HUES6 (cell line): ENCODE results near the gene AGBL4.

Experiments
- H3K27ac ChIP-seq: 2 replicates; pipeline ENCODE4 v1.7.0; 2013; ENCODE audit warnings: low read depth, mild to moderate bottlenecking, low read length, inconsistent platforms
- H3K27me3 ChIP-seq: 2 replicates; pipeline ENCODE4 v1.6.1; 2013; ENCODE audit warnings: low read length; ENCODE audit not compliant: control insufficient read depth, insufficient read depth
- H3K36me3 ChIP-seq: 2 replicates; pipeline ENCODE4 v1.6.1; 2013; ENCODE audit warnings: low read length; ENCODE audit not compliant: control insufficient read depth, insufficient read depth
- H3K4me1 ChIP-seq: 2 replicates; pipeline ENCODE4 v1.6.1; 2013; ENCODE audit warnings: low read length; ENCODE audit not compliant: control insufficient read depth, insufficient read depth
- H3K4me3 ChIP-seq: 2 replicates; pipeline ENCODE4 v1.5.1; 2013; ENCODE audit warnings: low read depth, low read length
- H3K9ac ChIP-seq: one replicate; pipeline ENCODE4 v1.6.1; 2013; ENCODE audit warnings: mild to moderate bottlenecking, low read length
- H3K9me3 ChIP-seq: 2 replicates; pipeline ENCODE4 v1.6.1; 2013; ENCODE audit warnings: low read depth, low read length; ENCODE audit not compliant: control insufficient read depth, insufficient read depth

The AGBL4 gene

DNA sequence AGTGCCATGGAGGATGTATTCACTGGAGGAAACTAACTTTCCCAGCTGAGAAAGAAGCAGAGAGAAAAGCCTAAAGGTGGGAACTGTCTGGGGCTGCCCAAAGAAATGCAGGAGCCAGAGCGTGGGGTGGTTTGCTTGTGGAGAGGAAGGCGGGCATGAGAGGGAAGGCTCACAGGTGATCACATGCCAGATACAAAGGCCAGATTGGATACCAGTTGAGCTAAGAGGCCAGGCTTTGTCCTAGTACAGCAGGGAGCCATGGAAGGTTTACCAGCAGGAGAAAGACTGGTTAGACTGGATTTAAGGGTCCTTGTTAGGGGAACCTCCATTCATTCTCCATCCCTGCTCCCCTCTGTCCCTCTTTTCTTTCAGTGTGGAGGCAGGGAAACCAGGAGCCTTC lies 1313.4 kb downstream of the AGBL4 start:
- no peaks in the 10 kb centered on the region for H3K27me3 ChIP-seq
- peaks cover 9% of the 10 kb centered on the region; the same call in 1 of the 2 replicates for H3K4me1 ChIP-seq
- no peaks in the 10 kb centered on the region for H3K9me3 ChIP-seq

DNA sequence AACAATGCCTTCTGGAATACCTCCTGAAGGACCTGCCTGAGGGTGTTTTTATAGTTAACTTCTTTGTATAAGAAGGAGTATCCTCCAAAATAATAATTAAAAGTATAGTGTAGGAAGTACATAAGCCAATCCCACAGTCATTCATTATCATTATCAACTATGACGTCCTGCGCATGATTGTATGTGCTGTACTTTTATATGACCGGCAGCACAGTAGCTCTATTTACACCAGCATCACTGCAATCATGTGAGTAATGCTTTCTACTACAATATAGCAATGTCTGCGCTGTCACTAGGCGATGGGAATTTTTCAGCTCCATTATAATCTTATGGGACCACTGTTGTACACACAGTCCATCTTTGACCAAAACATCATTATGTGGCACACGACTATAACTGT lies 1319.0 kb downstream of the AGBL4 start:
- H3K9me3 ChIP-seq: no peaks in the 10 kb centered on the region
- H3K4me3 ChIP-seq: no peak overlapping the region
- no peak overlapping the region for H3K27ac ChIP-seq
- peaks cover under 1% of the 10 kb centered on the region; the same call in 1 of the 2 replicates for H3K4me1 ChIP-seq
- H3K27me3 ChIP-seq: no peaks in the 10 kb centered on the region
- H3K9ac ChIP-seq: no peak overlapping the region
- H3K36me3 ChIP-seq: no peaks in the 10 kb centered on the region

More for the DNA sequence above, 1313.4 kb downstream of the AGBL4 start:
- H3K9ac ChIP-seq: no peak overlapping the region
- H3K4me3 ChIP-seq: no peak overlapping the region
- no peaks in the 10 kb centered on the region for H3K36me3 ChIP-seq
- H3K27ac ChIP-seq: no peak overlapping the region

DNA sequence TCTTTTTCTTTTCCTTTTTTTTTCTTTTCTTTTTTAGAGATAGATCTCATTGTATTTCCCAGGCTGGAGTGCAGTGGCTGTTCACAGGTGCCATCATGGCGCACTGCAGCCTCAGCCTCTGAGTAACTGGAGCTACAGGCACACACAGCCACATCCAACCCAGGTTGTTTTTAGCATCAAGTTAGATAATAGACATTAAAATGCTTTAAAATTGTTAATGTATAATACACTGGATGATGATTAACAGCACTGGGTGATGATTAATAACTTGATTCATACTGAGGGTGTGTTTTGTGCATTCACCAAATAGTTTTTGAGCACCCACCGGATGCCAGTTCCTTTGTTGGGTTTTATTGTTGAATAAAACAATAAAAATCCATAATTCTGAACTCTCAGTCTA lies 1322.3 kb downstream of the AGBL4 start:
- no peak overlapping the region for H3K27ac ChIP-seq
- H3K4me1 ChIP-seq: no peaks in the 10 kb centered on the region
- no peaks in the 10 kb centered on the region for H3K9me3 ChIP-seq
- H3K36me3 ChIP-seq: no peaks in the 10 kb centered on the region
- no peak overlapping the region for H3K9ac ChIP-seq
- no peak overlapping the region for H3K4me3 ChIP-seq
- H3K27me3 ChIP-seq: no peaks in the 10 kb centered on the region

DNA sequence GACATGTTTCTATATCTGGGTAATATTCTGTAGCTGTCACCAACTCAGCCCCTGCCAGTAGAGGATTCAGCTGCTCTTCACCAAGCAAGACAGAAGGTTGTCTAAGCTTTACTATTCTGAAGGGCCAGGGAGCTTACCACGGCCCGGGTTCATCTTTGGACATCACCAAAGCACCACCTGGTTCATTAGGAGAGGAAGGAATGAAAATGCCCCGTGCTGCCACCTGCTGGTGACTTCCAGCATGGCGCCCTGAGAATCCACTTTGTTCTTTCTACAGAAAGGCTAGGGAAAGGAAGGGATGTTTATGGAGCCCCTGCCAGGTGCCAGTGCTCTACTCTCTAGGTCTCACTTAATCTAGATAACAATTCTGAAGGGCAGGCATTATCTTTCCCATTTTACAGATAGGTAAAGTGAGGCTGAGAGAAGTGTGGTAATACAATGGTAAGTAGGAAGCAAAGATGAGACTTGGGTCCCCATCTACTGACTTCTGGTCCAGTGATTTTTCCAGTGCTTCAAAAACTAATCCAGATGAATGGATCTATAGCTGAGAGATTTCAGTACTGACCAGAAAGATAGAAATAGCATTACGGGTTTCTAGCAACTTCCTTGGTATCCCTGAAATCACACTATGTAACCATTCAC lies 1326.6 kb downstream of the AGBL4 start:
- Histone ChIP-seq H3K27me3 (no peaks in the 10 kb centered on the region), H3K4me1 (0 out of 2 replicates have a peak, but pooled peaks cover 2% of the 10 kb centered on the region), H3K4me3 (no peak overlapping the region), H3K9ac (no peak overlapping the region), H3K27ac (no peak overlapping the region), H3K9me3 (no peaks in the 10 kb centered on the region), H3K36me3 (no peaks in the 10 kb centered on the region)

DNA sequence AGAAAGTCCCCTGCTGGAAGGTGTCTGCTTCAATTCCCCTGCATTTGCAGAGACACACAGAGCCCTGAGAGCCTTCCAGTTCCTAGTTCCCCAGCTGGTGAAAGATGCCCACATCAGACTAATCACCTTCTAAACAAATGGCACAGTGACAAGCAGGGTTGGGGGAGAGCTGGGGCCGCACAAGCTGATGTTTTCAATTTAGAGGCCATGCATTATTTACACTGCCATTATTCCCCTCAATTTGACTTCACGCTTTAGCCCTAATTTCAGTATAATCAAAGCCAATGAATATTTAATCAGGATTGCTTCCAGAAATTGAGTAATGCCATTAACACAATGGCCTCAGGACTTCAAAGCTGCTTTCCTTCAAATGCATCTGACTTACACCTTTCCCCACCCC lies 1328.6 kb downstream of the AGBL4 start:
- no peak overlapping the region for H3K4me3 ChIP-seq
- no peak overlapping the region for H3K27ac ChIP-seq
- 0 out of 2 replicates have a peak, but pooled peaks cover 2% of the 10 kb centered on the region for H3K4me1 ChIP-seq
- H3K9me3 ChIP-seq: no peaks in the 10 kb centered on the region
- H3K9ac ChIP-seq: no peak overlapping the region
- H3K27me3 ChIP-seq: no peaks in the 10 kb centered on the region
- no peaks in the 10 kb centered on the region for H3K36me3 ChIP-seq

DNA sequence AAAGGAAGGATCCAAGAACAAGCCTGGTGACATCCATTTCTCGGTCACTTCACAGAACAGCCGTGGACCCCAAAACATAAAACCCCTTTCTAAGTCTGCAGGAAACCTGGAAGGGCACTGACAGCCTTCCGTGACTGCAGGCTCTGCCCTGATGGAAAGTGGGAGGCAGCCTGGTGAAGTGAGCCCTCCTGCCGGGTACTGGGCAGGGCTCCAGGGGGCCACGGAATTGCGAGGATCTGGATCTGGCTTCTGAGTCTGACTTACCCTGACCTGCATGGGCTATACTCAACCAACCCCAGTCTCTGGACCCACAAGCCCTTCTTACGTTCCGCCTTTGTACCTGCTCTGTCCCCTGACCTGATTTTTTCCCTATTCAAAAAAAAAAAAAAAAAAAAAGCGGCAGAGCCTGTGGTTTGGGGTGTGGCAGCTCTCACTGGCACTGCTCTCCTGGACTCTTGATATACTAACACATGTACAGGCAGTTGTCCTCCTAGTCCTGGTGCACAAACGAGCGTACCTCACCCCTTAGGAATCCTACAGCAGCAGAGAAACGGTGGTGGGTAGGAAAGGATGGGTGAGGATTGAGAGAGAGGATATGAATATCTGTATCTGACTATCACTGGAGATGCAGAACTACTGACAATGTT lies 1330.0 kb downstream of the AGBL4 start:
- H3K4me3 ChIP-seq: no peak overlapping the region
- 0 out of 2 replicates have a peak, but pooled peaks cover 2% of the 10 kb centered on the region for H3K4me1 ChIP-seq
- no peaks in the 10 kb centered on the region for H3K9me3 ChIP-seq
- no peak overlapping the region for H3K27ac ChIP-seq
- H3K27me3 ChIP-seq: no peaks in the 10 kb centered on the region
- H3K36me3 ChIP-seq: no peaks in the 10 kb centered on the region
- no peak overlapping the region for H3K9ac ChIP-seq

DNA sequence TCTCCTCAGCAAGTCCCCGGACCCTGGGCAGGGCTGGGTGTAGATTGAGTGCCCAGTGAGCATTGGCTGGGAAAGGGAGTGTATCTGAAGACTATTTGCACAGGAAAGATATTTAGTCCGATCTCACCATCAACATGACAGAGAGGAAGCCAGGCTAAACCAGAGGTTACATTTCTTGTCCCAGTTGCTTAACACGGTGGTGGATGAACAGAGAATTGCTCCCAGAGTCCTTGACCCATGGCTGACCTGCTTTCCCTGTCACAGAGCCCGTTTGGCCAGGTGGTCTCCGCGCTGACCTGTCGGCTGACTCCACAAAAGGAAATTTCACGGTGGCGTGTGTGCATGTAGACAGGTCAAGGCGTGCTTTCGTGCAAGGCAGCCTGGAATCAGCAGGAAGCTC lies 1330.6 kb downstream of the AGBL4 start:
- H3K27ac ChIP-seq: no peak overlapping the region
- 0 out of 2 replicates have a peak, but pooled peaks cover 2% of the 10 kb centered on the region for H3K4me1 ChIP-seq
- no peaks in the 10 kb centered on the region for H3K9me3 ChIP-seq
- H3K36me3 ChIP-seq: no peaks in the 10 kb centered on the region
- H3K9ac ChIP-seq: no peak overlapping the region
- no peaks in the 10 kb centered on the region for H3K27me3 ChIP-seq
- H3K4me3 ChIP-seq: no peak overlapping the region

DNA sequence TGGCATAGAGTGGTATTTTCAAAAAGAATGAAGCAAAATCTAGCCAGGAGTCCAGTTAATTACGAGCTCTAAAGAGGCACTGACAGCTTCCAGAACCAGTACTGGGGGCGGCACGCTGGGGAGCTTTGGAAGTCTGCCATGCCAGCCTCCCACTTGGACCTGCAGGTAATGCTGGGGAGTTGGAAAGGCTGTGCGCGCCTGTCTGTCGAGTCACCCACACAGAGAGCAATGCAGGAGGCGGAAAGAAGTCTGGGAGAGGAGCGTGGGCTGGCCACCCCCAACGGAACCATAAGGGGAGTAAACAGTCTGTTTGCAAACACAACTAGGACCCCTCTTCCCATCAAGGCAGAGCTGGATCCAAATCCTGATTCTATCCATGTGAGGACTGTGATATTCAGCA lies 1331.5 kb downstream of the AGBL4 start:
- Histone ChIP-seq H3K9ac (no peak overlapping the region), H3K27me3 (no peaks in the 10 kb centered on the region), H3K36me3 (no peaks in the 10 kb centered on the region), H3K27ac (no peak overlapping the region), H3K4me3 (no peak overlapping the region), H3K4me1 (peaks cover 7% of the 10 kb centered on the region; the same call in 1 of the 2 replicates), H3K9me3 (no peaks in the 10 kb centered on the region)

DNA sequence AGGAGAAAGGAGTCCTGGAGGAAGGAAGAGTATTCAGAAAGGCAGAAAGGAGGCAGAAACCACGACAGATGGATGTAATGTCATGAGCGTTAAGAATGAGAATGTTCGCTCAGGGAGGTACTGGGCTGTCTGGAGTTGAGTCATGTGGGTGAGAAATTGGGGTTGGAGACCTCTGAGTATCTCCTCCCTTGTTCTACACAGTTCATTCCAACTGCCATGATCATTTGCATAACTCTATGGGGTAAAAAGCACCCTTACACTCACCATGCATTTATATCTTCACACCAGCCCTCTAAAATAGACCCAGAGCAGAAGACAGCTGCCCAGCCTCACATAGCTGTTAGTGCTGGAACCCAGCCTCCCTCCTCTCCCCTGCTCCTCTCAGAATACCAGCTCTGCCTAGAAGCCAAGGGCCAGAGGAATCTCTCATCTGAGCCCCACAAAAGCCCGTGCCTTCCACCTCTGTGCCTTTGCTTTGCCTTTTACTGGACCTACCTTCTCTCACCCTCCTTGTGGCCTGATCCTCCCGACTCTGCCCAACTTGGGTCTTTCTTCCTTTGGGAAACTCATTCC lies 1332.2 kb downstream of the AGBL4 start:
- H3K27me3 ChIP-seq: no peaks in the 10 kb centered on the region
- no peaks in the 10 kb centered on the region for H3K36me3 ChIP-seq
- H3K4me1 ChIP-seq: peaks cover 10% of the 10 kb centered on the region; the same call in 1 of the 2 replicates
- no peak overlapping the region for H3K27ac ChIP-seq
- H3K4me3 ChIP-seq: no peak overlapping the region
- no peaks in the 10 kb centered on the region for H3K9me3 ChIP-seq
- no peak overlapping the region for H3K9ac ChIP-seq

DNA sequence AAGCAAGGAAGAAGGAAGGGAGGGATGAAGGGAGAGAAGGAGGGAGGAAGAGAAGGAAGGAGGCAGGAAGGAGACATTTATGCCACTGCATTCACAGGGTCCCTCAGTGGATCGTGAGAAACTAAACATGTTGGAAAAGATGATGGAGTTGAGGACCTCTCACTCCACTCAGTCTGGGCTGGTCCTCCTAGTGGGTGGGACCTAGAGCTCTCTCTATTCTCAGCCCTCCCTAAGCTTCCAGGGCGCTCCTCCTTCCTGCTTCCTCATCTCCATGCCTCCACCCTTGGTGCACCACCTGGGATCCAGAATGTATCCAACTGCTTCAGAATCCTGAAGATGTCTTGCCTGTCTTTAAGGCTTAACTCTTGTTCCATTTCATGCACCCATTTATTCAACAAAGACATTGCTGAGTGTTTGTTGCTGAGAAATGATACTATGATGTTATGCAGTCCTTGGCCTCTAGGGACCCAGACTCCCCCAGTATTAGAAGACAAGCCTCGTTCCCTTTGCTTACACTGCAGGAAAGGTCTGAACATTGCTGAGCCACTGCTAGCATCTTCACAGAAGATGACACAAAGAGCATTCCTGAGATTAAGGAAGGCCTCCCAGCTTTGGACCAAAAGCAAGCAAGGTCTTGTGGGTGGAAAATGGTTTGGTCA lies 1335.5 kb downstream of the AGBL4 start:
- Histone ChIP-seq H3K9ac (no peak overlapping the region), H3K4me1 (peaks cover 8% of the 10 kb centered on the region; the same call in 1 of the 2 replicates), H3K27me3 (no peaks in the 10 kb centered on the region), H3K27ac (no peak overlapping the region), H3K9me3 (no peaks in the 10 kb centered on the region), H3K36me3 (no peaks in the 10 kb centered on the region), H3K4me3 (no peak overlapping the region)
